ENCODE results near the gene PEX16.

PEX16 gene

DNA sequence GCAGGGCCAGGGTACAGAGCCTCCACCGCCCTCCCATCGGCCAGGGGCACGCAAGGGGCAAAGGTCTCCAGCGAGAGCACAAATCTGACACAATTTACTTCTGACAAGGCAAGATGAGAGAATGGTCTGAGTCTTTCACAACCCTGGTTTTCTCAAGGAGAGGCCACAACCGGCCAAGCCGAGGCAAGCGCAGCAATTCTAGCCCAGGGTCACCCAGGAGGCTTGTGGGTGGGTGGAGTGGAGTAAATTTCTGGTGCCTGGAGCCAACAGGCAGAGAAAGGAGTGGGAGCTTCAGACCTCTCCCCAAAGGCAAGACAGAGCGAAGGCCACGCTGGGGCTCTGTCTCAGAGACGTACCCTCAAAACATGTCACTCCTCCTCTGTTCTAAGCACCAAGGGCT is 14.1 kb upstream of the PEX16 start:
- no peak for DNase-seq (ENCODE audit: low read depth in 1 of 2, low spot score in 1 of 2)

DNA sequence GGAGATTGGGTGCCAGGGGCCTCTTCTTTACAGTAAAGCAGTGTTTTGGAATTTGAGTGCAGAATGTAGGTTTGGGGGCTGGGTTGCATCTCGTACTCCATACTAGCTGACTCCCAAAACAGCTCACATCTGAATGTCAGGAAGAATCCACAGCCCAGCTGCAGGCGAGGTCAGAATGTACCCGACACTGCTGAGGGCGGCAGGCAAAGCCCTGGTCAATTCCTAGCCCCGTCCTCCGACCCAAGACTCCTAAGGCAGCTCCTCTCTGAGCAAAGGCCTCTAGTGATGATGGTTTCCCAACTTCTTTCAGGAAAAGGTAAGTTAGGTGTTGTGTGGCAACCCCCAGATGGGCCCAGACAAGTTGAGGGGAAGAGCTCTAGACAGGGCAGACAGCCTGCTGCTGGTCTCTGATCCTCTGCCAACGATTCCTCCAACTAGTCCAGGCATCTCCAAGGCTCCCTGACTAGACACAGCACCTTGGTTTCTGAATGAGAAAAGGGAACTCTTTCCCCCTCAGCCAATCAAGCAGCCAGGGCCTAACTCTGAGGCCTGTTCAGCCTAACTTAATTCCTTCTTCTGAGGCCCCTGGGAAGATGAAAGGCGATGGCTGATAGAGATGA is 13.4 kb upstream of the PEX16 start:
- no peak for DNase-seq (ENCODE audit: low read depth in 1 of 2, low spot score in 1 of 2)

DNA sequence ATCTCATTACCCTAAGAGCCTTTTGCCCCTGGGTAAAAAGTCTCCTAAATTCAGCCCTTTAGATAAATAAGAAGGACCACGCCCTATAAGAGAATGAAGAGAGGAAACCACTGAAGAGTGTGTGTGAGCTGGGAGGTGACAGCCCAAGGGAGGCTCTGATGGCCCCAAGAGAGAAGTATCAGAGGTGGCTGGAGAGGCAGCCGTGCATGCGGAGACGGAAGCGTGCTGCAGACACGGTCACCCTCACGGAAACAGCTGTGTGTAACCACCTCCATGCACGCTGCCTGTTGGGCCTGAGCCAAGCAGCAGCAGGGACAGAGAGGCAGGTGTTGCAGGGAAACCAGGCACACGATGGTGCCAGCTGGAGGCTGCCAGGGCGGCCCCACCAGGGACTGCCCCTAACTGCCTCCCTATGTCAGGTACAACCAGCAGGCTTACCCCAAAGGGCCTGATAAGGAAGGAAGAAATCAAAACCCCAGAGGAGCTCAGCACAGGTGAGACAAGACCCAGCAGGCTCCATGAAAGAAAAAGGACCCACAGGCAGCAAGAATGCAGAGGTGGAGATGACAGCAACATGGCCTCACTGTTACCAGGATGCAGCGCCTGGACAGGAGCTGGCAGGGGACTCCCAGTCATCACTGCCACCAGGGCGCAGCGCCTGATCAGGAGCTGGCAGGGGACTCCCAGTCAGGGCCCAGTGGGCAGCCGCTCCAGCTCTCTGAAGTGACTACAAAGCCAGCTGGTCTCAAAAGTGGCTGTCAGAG is 12.5 kb upstream of the PEX16 start:
- DNase-seq (ENCODE audit: low read depth in 1 of 2, low spot score in 1 of 2): no peak

DNA sequence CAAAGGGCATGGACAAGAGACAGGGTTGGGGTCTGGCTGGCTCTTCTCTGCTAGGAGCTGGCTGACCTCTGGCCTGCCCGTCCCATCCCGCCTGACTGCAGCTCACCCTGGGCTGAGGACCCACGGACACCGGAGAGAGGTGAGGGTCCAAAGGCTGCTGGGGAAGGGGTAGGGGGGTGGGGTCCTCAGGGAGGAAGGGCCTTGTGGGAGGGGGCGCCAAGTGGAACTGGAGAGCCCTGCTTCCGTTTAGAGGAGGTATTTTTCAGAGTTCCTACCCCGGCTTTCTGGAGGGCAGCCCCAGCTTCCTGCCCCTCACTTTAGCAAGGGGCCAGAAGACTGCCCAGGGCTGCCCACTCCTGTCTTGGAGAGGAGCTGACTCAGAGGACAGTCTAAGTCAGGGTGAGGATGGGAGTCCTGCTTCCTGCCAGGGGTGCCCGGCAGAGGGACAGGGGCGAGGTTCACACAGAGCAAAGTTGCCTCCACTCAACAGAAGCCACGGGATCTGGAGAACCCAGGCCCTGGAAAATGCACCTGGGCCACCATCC is 11.9 kb upstream of the PEX16 start:
- DNase-seq (ENCODE audit: low read depth in 1 of 2, low spot score in 1 of 2): no peak

DNA sequence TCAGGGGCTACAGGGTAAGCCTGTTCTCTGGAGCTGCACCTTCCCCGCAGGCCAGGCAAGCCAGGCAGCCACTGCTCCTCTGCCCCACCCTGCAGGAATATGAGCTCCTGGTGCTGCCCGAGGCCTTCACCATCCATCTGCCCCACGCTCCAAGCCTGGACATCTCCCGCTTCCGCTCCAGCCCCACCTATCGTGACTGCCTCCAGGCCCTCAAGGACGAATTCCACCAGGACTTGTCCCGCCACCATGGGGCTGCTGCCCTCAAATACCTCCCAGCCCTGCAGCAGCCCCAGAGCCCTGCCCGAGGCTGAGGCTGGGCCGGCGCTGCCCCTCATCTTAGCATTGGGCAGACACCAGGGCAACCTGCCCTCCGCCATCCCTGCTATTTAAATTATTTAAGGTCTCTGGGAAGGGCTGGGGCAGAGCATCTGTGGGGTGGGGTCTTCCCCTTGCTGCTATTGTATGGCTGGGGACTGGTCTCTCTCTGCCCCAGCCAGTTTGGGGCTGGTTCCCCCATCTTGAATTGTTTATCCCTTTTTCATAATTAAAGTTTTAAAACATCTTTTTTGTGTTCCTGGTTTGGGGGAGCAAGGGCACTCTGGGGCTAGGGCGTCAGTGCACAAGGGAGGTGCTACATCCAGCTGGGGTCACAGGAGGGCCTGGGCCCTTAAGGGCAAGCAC is 11.0 kb upstream of the PEX16 start:
- DNase-seq (ENCODE audit: low read depth in 1 of 2, low spot score in 1 of 2): no peak

DNA sequence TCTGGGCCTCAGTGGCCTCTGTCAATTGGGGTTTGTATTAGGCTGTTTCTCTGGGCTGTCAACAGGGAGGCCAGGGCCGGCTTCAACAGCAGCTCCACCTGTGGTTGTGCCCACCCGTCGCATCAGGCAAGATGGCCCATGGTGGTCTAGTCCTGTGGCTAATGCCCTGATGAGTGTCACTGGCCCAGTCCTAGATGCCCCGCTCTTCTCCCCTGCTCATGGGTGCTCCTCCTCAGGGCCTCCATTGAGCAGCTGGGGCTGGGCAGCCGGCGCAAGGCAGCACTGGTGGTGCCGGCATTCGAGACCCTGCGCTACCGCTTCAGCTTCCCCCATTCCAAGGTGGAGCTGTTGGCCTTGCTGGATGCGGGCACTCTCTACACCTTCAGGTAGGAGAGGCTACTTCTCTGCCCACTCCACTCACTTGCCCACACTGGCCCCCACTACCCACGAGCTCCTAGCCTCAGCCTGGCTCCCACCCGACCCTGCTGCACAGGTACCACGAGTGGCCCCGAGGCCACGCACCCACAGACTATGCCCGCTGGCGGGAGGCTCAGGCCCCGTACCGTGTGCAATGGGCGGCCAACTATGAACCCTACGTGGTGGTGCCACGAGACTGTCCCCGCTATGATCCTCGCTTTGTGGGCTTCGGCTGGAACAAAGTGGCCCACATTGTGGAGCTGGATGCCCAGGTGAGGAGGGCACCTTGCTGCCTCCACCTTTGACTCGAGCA is 10.2 kb upstream of the PEX16 start:
- DNase-seq (ENCODE audit: low read depth in 1 of 2, low spot score in 1 of 2): no peak

DNA sequence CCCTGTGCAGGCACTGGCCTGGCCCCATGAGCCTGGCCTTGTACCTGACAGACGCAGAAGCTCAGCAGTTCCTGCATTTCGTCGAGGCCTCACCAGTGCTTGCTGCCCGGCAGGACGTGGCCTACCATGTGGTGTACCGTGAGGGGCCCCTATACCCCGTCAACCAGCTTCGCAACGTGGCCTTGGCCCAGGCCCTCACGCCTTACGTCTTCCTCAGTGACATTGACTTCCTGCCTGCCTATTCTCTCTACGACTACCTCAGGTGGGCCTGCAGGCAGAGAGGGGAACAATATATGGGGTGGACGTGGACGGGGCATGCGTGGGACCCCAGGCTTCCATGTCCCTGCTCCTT is 9.6 kb upstream of the PEX16 start:
- no peak for DNase-seq (ENCODE audit: low read depth in 1 of 2, low spot score in 1 of 2)

DNA sequence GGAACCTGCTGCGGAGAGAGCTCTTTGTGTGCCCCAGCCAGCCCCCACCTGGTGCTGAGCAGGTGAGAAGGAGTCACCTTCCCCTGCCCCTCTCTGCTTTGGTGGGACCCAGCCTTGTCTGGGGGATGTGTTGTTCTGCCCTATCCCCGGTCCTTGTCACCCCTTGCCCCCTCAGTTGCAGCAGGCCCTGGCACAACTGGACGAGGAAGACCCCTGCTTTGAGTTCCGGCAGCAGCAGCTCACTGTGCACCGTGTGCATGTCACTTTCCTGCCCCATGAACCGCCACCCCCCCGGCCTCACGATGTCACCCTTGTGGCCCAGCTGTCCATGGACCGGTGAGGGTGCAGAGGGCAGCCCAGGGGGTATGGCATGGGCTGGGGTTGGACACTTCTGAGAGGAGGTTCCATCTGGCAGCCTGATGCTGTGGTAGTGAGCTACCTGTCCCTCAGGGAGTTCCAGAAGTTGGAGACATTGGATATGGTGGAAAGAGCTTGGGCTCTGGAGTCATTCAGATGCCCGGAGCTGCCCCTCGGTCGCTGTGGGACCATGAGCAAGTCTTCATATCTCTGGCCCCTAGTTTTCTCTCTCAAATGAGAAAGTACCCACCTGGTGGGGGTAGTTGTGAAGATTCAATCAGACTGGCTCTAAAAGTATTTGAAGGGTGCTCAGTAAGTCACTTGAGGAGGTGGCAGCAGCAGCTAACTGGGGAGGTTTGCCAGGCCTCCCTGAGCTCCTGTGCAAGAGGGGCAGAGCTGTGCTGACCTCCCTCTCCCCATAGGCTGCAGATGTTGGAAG is 9.1 kb upstream of the PEX16 start:
- no peak for DNase-seq (ENCODE audit: low read depth in 1 of 2, low spot score in 1 of 2)

DNA sequence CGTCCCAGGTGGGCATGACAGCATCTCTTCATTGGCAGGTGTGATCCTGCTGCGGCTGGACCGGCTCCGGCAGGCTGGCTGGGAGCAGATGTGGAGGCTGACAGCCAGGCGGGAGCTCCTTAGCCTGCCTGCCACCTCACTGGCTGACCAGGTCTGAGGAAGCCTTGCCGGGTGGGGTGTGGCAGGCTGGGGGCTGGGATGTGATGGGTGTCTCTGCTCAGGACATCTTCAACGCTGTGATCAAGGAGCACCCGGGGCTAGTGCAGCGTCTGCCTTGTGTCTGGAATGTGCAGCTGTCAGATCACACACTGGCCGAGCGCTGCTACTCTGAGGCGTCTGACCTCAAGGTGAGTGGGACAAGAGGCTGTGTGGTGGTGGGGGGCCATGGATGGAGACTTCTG is 8.3 kb upstream of the PEX16 start:
- no peak for DNase-seq (ENCODE audit: low read depth in 1 of 2, low spot score in 1 of 2)

DNA sequence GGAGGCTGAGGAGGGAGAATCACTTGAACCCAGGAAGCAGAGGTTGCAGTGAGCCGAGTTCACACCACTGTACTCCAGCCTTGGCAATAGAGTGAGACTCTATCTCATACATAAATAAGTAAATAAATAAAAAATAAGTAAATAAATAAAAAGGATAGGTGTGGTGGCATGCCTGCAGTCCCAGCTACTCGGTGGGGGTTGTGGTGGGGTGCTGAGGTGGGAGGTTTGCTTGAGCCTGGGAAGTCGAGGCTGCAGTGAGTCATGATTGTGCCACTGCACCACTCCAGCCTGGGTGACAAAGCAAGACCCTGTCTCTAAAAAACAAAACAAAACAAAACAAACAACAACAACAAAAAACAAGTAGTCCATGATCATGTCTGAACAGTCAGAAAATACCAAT is 7.9 kb upstream of the PEX16 start:
- DNase-seq (ENCODE audit: low read depth in 1 of 2, low spot score in 1 of 2): no peak

DNA sequence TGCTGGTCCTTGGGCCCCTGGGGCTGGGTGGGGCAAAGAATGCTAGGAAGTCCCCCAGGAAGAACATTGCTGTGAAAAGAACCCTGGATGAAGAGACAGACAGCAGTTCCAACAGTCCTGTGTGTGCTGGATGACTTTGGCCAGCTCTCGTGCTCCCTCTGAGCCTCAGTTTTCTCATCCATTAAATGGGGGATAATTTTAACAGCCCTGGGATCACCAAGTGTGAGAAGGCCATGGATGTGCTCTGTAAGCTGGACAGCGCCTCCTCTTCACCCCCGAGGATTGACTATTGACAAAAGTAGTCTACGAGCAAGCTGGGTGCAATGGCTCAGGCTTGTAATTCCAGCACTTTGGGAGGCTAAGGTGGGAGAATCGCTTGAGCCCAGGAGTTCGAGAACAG is 7.2 kb upstream of the PEX16 start:
- DNase-seq (ENCODE audit: low read depth in 1 of 2, low spot score in 1 of 2): no peak

DNA sequence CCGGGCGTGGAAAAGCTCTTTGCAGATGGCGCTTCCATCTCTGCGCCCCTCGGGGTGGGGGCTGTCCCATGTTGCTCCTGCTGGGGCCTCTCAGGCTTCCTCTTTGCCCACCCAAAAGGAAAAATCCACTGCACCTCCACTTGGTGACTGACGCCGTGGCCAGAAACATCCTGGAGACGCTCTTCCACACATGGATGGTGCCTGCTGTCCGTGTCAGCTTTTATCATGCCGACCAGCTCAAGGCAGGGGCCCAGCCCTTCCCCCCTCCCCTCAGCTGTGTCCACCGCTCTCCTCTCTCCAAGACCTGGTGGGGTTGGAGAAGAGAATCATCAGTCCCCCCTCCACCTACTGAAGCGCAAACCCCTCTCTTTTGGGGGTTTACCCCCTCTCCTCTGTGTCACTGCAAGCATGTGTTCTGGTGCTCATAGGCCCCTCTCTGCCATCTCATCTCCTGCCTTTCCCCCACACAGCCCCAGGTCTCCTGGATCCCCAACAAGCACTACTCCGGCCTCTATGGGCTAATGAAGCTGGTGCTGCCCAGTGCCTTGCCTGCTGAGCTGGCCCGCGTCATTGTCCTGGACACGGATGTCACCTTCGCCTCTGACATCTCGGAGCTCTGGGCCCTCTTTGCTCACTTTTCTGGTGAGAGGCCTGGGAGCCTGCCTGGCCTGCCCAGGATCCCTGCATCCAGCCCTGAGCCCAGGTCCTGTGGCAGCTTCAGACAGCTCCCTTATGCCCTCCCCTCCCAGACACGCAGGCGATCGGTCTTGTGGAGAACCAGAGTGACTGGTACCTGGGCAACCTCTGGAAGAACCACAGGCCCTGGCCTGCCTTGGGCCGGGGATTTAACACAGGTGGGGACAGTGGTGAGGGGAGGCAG is 6.6 kb upstream of the PEX16 start:
- DNase-seq (ENCODE audit: low read depth in 1 of 2, low spot score in 1 of 2): no peak

DNA sequence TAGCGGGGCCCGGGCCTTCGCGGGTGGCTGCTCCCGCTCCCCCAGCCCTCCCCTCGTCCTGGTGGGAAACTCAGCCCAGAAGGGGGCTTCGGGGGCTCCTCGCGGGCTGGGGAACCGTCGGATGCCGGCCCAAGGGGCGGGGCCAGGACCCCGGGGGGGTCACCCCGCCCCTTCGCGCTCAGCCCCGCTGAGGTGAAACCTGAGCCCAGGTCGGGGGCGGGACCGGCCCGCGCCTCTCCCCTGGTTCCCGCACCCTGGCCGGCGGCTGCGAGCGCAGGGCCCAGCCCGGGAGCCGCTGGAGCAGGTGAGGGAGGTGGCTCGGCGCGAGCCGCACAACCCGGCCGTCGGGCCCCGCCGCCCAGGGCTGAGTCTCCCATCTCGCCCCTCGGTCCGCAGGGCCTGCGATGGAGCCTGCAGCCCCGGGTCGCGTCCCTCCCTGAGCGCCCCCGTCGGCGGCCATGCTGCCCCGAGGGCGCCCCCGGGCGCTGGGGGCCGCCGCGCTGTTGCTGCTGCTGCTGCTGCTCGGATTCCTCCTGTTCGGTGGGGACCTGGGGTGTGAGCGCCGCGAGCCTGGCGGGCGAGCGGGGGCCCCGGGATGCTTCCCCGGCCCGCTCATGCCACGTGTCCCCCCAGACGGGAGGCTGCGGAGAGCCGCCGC is 4.9 kb upstream of the PEX16 start, which contains the start of gene LARGE2:
TSS of gene LARGE2 (plus strand) at position 232 of the 658 bp plus-strand sequence. CDS start at position 459, 227 bp downstream.
- no peak for DNase-seq (ENCODE audit: low read depth in 1 of 2, low spot score in 1 of 2)

DNA sequence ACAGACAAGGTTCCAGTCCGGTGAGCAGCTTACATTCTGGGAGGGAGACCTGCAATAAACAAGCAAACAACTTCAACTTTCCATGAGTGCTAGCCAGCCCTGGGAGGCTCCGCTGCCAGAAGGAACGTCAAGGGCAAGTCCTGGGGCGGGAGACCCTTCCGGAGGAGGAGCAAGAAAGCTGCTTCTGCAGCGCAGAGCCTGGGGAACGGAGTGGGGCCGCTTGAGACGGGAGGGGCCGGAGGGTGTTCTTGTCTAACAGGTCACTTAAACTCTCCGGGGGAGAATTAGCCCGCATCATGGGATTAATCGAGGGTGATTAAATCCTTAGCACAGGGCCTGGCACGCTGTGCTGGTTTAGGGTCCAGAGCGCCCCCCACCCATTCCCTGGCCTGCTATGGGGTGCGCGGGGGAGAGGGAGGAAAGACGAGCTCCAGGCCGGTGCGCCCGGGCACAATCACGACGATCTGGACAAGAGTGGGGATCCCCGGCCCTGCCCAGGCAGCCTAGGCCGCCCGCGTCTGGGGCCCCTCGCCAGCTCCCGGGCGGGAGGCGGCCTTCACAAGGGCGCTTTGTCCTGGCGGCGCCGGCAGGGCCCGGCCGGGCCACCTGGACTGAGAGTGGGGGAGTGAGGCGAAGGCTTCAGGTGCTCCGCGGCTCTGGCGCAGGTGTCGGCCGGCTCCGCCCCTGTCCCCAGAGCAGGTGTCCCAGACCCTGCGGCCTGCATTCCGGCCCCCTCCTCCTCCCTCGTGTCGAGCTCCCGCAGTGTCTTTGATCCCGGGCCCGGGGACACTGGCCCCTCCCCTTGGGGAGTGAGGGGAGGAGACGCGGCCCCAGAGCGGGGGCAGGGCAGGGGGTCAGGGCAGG is 4.1 kb upstream of the PEX16 start:
- no peak for DNase-seq (ENCODE audit: low read depth in 1 of 2, low spot score in 1 of 2)

DNA sequence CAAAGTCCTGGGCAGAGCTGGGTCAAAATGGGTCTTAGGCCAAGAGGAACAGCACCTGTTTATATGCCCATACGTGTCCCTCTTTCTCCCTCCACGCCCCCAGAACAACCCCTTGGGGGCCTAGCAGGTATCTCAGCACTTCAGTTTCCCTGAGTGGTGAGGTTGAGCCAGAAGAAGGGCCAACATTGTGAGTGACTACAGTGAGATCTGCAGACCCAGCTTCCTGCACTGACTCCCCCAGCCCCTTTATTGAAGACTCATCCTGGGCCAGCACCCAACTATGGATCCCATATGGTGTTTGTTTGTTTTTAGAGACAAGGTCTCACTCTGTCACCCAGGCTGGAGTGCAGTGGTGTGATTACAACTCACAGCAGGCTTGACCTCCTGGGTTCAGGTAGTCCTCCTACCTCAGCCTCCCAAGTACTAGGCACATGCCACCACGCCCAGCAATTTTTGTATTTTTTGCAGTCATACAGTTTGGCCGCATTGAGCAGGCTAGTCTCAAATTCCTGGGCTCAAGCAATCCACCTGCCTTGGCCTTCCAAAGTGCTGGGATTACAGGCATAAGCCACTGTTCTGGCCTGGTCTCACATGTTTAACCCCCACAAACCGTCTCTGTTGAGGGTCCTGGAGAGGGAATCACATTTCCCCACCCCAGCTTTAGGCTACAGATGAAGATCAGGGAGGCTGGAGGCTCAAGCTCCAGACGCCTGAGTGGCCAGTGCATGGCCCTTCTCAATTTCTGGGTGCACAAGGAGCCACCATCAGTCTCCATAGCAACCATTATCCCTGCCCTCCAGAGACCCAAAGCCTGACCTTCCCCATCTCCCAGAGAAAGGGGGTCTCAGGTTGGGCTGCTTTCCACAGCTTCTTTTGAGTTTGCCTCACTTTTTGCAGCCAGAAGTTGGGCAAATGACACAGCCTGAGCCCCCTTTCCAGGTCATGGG is 3.1 kb upstream of the PEX16 start:
- no peak for DNase-seq (ENCODE audit: low read depth in 1 of 2, low spot score in 1 of 2)

DNA sequence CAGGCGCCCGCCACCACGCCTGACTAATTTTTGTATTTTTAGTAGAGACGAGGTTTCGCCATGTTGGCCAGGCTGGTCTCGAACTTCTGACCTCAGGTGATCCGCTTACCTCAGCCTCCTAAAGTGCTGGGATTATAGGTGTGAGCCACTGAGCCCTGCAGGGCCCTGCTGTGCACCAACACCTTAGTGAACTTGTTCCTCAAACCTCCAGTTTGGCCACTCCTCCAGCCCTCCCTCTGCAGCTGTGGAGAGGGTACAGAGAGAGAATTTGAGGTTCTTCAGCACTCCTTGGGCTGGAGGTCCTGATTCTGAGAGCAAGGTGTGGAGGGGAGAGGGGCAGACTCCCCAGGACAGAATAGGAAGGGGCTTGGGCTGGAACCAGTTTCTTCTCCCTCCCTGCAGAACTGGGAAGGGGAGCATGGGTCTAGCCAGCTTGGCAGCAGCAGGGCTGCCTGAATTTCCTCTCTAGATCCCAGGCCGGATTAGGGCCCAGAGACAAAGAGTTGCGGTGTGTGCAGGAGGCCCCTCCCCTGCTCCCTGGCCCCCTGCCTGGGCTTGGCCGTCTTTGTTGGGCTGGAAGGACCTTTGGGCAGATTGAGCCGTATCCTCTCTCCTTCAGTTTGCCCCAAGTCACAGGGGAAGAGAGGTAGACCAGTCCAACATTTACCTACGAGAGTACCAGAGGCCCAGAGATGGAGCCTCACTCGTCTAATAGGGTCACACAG is 2.3 kb upstream of the PEX16 start:
- DNase-seq (ENCODE audit: low read depth in 1 of 2, low spot score in 1 of 2): no peak

Measured in stimulated activated CD4-positive, alpha-beta T cell treated with anti-CD3 and anti-CD28 coated beads, Interleukin-15, amount 100 ng/mL, for 1 hour (primary cell).